GM20000 (cell line): ENCODE results near the gene FBXO5.
"Not testable (repeated sequence)": the region's sequence is repeated elsewhere in the genome, so short reads cannot be mapped to it uniquely, and the experiment has no call there.

ENCODE experiments used
- DNase-seq: peaks from one replicate; pipeline ENCODE4 v3.0.0; 2012; ENCODE audit warnings: low spot score
- TF ChIP-seq, protein P1 (sequence below): IDR thresholded peaks from 2 replicates; pipeline ENCODE4 v1.5.1; 2012; ENCODE audit warnings: mild to moderate bottlenecking, control low read depth; ENCODE audit errors: extremely low read depth, missing control alignments

The FBXO5 gene

DNA sequence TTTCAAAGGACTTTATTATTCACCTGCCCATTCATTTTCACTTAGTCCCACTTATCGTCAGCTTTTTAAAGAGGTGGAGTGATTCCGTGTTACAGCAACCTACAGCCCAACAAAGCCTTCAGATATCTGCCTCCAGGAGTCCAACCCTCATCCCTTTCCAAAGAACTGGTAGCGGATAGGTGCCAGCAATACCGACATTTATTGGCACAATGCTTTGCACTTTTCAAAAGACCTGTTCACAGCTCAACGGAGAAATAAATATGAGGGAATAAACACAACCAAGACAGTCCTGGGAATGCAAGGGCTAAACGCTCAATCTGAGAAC lies 20.5 kb upstream of the FBXO5 start:
- TF ChIP-seq, protein P1, sequence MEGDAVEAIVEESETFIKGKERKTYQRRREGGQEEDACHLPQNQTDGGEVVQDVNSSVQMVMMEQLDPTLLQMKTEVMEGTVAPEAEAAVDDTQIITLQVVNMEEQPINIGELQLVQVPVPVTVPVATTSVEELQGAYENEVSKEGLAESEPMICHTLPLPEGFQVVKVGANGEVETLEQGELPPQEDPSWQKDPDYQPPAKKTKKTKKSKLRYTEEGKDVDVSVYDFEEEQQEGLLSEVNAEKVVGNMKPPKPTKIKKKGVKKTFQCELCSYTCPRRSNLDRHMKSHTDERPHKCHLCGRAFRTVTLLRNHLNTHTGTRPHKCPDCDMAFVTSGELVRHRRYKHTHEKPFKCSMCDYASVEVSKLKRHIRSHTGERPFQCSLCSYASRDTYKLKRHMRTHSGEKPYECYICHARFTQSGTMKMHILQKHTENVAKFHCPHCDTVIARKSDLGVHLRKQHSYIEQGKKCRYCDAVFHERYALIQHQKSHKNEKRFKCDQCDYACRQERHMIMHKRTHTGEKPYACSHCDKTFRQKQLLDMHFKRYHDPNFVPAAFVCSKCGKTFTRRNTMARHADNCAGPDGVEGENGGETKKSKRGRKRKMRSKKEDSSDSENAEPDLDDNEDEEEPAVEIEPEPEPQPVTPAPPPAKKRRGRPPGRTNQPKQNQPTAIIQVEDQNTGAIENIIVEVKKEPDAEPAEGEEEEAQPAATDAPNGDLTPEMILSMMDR: no peak
- peak; percentile 8 for DNase-seq

DNA sequence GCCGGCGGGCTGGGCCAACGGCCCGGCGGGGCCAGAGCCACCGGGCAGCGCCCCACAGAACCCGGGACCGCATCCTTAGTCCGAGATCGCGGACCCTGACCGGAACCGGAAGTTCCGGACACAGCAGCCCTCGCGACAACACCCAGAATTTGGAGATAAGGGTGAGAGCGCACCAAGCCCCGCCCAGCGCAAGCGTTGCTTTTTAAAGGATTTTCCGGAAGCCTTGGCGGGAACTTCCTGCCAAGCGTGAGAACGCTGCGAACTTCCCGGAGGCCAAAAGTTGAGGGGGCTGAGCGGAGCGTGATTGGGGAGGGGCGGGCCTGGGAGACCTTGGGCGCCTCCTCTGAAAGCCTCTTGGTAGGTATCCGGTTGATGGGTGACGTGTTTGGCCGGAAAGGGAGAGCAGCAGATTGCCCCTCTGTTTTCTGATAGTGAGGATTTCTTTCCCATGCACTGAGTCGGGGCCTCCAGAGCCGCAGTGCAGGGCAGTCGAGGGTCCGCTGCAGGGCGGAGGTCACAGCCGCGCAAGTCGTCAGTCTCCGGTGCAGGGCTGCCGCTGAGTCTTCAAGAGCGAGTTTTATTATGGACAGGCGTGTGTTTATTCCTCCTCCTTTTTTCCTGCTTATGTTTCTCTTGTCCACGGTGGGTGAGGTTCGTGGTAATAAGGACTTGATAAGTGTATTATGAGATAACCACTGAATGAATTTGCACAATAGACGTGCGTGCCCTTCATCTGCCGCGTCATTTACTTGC lies 19.9 kb upstream of the FBXO5 start, which contains the start of gene MTRF1L:
TSS of gene MTRF1L (minus strand) at position 97 of the 753 bp plus-strand sequence. CDS start at position 73, 24 bp downstream.
- DNase-seq: peak; percentile 91
- TF ChIP-seq, protein P1: no peak

DNA sequence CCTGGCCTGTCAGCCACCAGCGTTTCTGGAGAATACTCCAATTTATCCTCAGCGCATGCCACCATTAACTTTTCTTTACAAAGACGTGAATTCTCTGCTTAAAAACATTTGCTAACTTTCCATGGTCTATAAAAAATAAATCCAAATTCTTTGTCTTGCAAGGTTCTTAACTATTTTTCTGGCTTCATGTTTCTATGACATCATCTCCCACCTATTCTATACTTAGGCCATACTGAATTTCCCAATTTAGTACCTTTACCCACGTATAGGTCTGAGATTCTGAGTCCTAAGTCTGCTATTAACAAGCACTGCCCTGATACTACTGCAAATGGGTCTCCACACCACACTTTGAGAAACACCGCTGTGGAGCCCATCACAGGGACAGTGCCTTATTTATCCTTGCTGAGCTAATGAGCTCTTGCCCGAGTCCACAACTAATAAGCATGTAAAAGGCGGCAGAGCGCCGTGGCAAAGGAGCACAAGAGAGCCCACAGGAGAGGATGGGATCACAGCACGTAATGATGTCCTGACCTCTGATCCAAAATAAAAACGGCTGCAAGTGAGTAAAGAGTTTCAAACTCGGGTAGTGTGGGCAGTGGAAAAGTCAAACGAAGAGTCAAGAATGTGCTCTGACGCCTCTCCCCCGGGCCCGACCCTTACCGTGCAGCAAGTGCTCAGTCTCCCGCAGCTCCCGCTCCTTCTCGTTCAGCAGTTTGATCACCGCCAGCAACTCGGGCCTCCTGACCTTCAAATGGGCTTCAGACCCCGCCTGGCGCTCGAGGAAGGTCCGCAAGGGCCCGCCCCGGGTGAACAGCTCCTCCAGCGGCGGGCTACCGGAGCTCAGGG lies 19.1 kb upstream of the FBXO5 start:
- peak; percentile 17 for DNase-seq
- TF ChIP-seq, protein P1: no peak

DNA sequence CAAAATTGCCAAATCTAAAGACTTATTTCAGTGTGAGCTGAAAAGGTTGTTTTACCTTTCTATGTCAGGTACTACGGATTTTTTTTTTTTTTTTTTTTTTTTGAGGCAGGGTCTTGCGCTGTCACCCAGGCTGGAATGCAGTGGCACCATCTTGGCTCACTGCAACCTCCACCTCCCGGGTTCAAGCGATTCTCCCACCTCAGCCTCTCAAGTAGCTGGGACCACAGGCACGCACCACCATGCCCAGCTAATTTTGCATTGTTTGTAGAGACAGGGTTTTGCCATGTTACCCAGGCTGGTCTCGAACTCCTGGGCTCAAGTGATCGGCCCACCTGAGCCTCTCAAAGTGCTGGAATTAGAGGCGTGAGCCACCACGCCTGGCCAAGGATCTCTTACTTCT lies 17.9 kb upstream of the FBXO5 start:
- DNase-seq: not testable (repeated sequence)

DNA sequence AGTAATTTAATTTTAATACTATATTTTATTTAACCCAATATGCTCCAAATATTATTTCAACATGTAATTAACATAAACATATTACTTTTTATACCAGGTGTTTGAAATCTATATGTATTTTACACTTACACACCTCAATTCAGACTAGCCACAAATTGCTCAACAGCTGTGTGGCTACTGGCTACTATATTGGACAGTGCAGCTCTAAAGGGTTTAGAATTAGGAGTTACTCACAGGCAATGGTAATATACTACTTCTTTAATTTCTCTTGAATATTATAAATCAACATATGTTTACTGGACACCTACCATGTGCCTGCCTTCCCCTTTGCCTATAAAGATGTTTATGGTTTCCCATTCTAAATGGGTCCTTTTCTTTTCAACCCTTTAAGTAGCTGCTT lies 17.4 kb upstream of the FBXO5 start:
- DNase-seq: no peak
- TF ChIP-seq, protein P1: no peak

DNA sequence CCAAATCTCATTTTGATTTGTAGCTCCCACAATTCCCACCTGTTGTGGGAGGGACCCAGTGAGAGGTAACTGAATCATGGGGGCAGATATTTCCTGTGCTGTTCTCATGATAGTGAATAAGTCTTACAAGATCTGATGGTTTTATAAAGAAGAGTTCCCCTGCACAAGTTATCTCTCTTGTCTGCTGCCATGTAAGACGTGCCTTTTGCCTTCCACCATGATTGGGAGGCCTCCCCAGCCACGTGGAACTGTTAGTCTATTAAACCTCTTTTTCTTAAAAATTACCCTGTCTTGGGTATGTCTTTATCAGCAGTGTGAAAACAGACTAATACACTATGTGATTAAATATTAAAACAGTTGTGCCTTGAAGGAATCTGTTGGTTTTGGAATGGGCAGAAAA lies 16.7 kb upstream of the FBXO5 start:
- DNase-seq: not testable (repeated sequence)

DNA sequence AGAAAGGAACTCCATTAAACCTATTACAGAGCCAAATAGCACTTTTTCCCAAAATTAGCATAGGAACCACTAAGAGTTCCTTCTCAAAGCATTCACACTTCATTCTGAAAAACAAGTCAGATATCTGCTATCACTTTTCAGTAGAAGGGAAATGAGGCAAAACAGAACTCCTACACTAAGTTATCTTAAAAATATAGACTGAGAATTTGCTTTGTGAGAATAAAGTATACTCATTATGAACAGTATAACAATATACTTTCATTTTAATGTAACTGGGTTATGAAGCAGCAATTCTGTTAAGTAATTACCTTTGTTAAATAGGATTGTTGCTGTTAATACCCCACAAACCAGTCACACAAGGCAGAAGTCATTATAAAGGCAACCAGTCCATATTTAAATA lies 11.0 kb upstream of the FBXO5 start:
- TF ChIP-seq, protein P1: no peak
- no peak for DNase-seq

DNA sequence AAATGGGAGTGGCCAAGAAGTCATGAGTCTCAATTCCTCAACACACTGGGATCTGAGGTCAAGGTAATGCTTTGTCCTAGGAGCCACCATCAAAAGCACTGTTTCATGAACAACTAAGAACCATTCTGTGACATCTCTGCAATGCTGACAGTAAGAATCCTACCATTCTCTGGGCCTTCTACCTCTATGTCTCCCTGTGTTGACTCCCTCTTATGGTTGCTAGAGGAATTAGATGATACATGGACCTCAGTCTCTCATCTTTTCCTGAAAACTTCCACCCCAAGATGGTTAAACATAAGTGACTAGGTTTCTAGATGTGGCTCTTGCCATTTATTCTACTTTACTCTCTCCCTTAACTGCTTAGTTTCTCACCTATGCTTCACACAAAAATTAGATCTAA lies 10.6 kb upstream of the FBXO5 start:
- DNase-seq: no peak
- TF ChIP-seq, protein P1: no peak
